Colonic mucosa (tissue), 4 donors: ENCODE data around the gene SND1. TPM values are rescaled to one million over a fixed set of nuclear protein-coding genes. Genes with fewer than 3 reads are reported as not detected.

Source experiments
- DNase-seq: peaks from one replicate; pipeline ENCODE4 v3.0.0-alpha.2; 2020
- H3K27ac ChIP-seq: fragments of 200-600 bp; one replicate; pipeline ENCODE4 v1.8.0; 2021
- H3K27me3 ChIP-seq: fragments of 200-600 bp; one replicate; pipeline ENCODE4 v1.8.0; 2021
- H3K36me3 ChIP-seq: fragments of 200-600 bp; one replicate; pipeline ENCODE4 v1.8.0; 2021
- H3K4me1 ChIP-seq: fragments of 200-600 bp; one replicate; pipeline ENCODE4 v1.8.0; 2021; ENCODE audit warnings: mild to moderate bottlenecking
- H3K4me3 ChIP-seq: fragments of 200-600 bp; one replicate; pipeline ENCODE4 v1.8.0; 2021
- H3K9ac ChIP-seq, 2 donors: one replicate each; pipeline ENCODE4 v1.7.0; 2013; ENCODE audit warnings: control low read depth in 2 of 2, low read depth in 2 of 2, low read length in 2 of 2
- H3K9me3 ChIP-seq: fragments of 200-600 bp; one replicate; pipeline ENCODE4 v1.8.0; 2021
- CTCF ChIP-seq: fragments of 200-600 bp; IDR thresholded peaks from one replicate; pipeline ENCODE4 v1.8.0; 2022; ENCODE audit warnings: antibody characterized with exemption, mild to moderate bottlenecking
- intact Hi-C: fragments of 100-400 bp; cut with DNase I; formaldehyde crosslinking; loops from one replicate; pipeline ENCODE4 v1.14.1; 2022
- total RNA-seq, 2 donors: library from RNA; stranded (reverse); fragmentation: NEBNext Ultra II Directional in 1 of 2; extraction: Animal tissue kit (Norgen Biotek cat#: 25700) in 1 of 2; gene quantifications; one replicate each; pipeline ENCODE4 v1.2.1, GENCODE V29; 2021
- donor health status: healthy.
- donor health status: DM: no; HTN: no; CAD: no.
- donor health status: DM: no; HTN: no; CAD: no.

Gene SND1
- total RNA-seq, 2 donors from 2014 or later = 134 to 163 TPM

DNA sequence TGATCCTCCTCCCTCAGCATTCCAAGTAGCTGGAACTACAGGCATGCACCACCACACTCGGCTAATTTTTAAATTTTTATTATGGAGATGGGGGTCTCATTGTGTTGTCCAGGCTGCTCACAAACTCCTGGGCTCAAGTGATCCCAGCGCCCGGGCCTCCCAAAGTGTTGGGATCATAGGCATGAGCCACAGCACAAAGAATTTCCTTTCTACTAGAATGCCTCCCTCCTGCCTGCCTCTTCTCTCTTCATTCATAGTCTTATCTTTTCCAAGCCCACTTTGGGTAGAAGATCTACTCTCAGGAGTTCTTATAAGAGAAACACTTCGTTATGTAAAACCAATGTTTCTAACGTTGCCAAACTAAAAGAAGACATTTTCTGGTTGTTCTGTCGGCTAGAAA lies 235.1 kb downstream of the SND1 start:
- H3K27me3 ChIP-seq = no peaks in the 10 kb centered on the region
- H3K4me3 ChIP-seq = no peak overlapping the region
- H3K36me3 ChIP-seq = peaks cover 9% of the 10 kb centered on the region
- no peak overlapping the region for H3K9ac ChIP-seq
- H3K27ac ChIP-seq = no peak overlapping the region
- no peak for DNase-seq
- H3K4me1 ChIP-seq = no peaks in the 10 kb centered on the region
- TF ChIP-seq CTCF = no peak
- H3K9me3 ChIP-seq = no peaks in the 10 kb centered on the region
- intact Hi-C loops = no loop called here

GRCh38 chr7:127887631-127888030 lies 235.6 kb downstream of the SND1 start:
- Histone ChIP-seq H3K27ac (no peak overlapping the region), H3K9ac (no peak overlapping the region), H3K4me1 (no peaks in the 10 kb centered on the region), H3K36me3 (peaks cover 9% of the 10 kb centered on the region), H3K27me3 (no peaks in the 10 kb centered on the region), H3K4me3 (no peak overlapping the region), H3K9me3 (no peaks in the 10 kb centered on the region)
- DNase-seq = no peak
- TF ChIP-seq CTCF = no peak
- intact Hi-C loops = no loop called here

DNA sequence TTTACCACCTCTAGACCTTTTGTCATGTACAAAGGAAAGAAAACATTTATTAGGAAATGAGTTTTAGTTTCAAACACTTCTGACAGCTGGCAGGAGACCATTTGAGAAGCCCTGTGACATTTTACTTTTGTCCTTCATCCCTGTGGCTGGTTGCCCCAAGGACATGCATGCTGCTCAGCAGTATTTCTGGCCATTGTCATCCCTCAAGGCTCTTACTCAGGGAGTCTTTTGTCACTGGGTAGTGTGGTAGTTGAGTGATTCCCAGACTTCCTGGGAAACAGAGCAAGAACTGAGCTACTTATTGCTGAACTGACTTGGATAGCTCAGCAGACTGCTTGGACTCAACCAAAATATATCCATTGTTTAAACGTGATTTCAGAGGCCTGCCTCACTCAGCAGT lies 236.4 kb downstream of the SND1 start:
- Histone ChIP-seq H3K9me3 (no peaks in the 10 kb centered on the region), H3K36me3 (peaks cover 9% of the 10 kb centered on the region), H3K27me3 (no peaks in the 10 kb centered on the region), H3K9ac (no peak overlapping the region), H3K4me3 (no peak overlapping the region), H3K4me1 (no peaks in the 10 kb centered on the region), H3K27ac (no peak overlapping the region)
- no peak for TF ChIP-seq CTCF
- no peak for DNase-seq
- intact Hi-C loops = no loop called here

- no peak for TF ChIP-seq CTCF
- peaks cover 9% of the 10 kb centered on the region for H3K36me3 ChIP-seq
Observed at GRCh38 chr7:127888825-127889224, 236.8 kb downstream of the SND1 start.

GRCh38 chr7:127889677-127890076 lies 237.7 kb downstream of the SND1 start:
- TF ChIP-seq CTCF = no peak
- no peaks in the 10 kb centered on the region for H3K27me3 ChIP-seq
- H3K9me3 ChIP-seq = no peaks in the 10 kb centered on the region
- no peak overlapping the region for H3K27ac ChIP-seq
- H3K4me3 ChIP-seq = no peak overlapping the region
- no peak overlapping the region for H3K9ac ChIP-seq
- no peak for DNase-seq
- peaks cover 9% of the 10 kb centered on the region for H3K36me3 ChIP-seq
- intact Hi-C loops = no loop called here
- no peaks in the 10 kb centered on the region for H3K4me1 ChIP-seq

More at GRCh38 chr7:127888825-127889224, 236.8 kb downstream of the SND1 start:
- Histone ChIP-seq H3K4me1 (no peaks in the 10 kb centered on the region), H3K27me3 (no peaks in the 10 kb centered on the region), H3K9me3 (no peaks in the 10 kb centered on the region), H3K4me3 (no peak overlapping the region), H3K9ac (no peak overlapping the region), H3K27ac (no peak overlapping the region)
- DNase-seq = no peak
- intact Hi-C loops = no loop called here

GRCh38 chr7:127890726-127891125 lies 238.7 kb downstream of the SND1 start:
- peaks cover 9% of the 10 kb centered on the region for H3K36me3 ChIP-seq
- H3K9me3 ChIP-seq = no peaks in the 10 kb centered on the region
- no peaks in the 10 kb centered on the region for H3K4me1 ChIP-seq
- no peak overlapping the region for H3K27ac ChIP-seq
- H3K27me3 ChIP-seq = no peaks in the 10 kb centered on the region
- no peak overlapping the region for H3K4me3 ChIP-seq
- no peak overlapping the region for H3K9ac ChIP-seq
- DNase-seq = no peak
- intact Hi-C loops = no loop called here
- no peak for TF ChIP-seq CTCF
